ENCODE data around the gene CLEC2A.

The CLEC2A gene

GRCh38 chr12:9922429-9922828, 9.7 kb downstream of the CLEC2A start:
- no CpG with 5 or more reads among the region's 1 CpG for WGBS
- no peak overlapping the region for H3K4me3 ChIP-seq (ENCODE audit: insufficient read depth in 1 of 2, low read depth in 1 of 2, low read length in 2 of 2)
- H3K4me1 ChIP-seq (ENCODE audit: control insufficient read depth, insufficient read depth, low read depth, low read length) = no peaks in the 10 kb centered on the region
- no peak overlapping the region for H2BK120ac ChIP-seq (ENCODE audit: low read depth, low read length)
- no peak overlapping the region for H3K4me2 ChIP-seq (ENCODE audit: low read length, poor library complexity, severe bottlenecking)
- H4K8ac ChIP-seq (ENCODE audit: low read length) = no peak overlapping the region
- H4K91ac ChIP-seq (ENCODE audit: low read length) = no peak overlapping the region
- DNase-seq = no peak
- H2BK15ac ChIP-seq (ENCODE audit: low read depth, poor library complexity, severe bottlenecking) = no peak overlapping the region
- no peak overlapping the region for H2AK5ac ChIP-seq (ENCODE audit: low read length, severe bottlenecking)
- no peak overlapping the region for H2AFZ ChIP-seq (ENCODE audit: low read depth, low read length)
- H3K9ac ChIP-seq (ENCODE audit: low read length) = no peak overlapping the region
- H3K27ac ChIP-seq (ENCODE audit: low read length, poor library complexity, severe bottlenecking) = no peak overlapping the region
- H3K36me3 ChIP-seq (ENCODE audit: control insufficient read depth in 1 of 2, insufficient read depth in 2 of 2, low read depth in 1 of 2, low read length in 2 of 2) = no peaks in the 10 kb centered on the region
- no peaks in the 10 kb centered on the region for H3K27me3 ChIP-seq (ENCODE audit: control insufficient read depth in 1 of 2, insufficient read depth in 1 of 2, low read length in 2 of 2)
- H3K23ac ChIP-seq (ENCODE audit: low read length in 2 of 2) = no peak overlapping the region
- H2BK5ac ChIP-seq (ENCODE audit: low read depth, low read length, poor library complexity, severe bottlenecking) = no peak overlapping the region
- H3K4ac ChIP-seq (ENCODE audit: low read depth in 1 of 2, low read length in 2 of 2) = no peak overlapping the region
- H3K18ac ChIP-seq (ENCODE audit: low read depth in 1 of 2, low read length in 2 of 2) = no peak overlapping the region
- no peaks in the 10 kb centered on the region for H3K79me1 ChIP-seq (replicated peaks; ENCODE audit: low read length, poor library complexity, severe bottlenecking)
- no peak overlapping the region for H3K14ac ChIP-seq (ENCODE audit: low read length in 2 of 2)
- peaks cover 2% of the 10 kb centered on the region for H3K9me3 ChIP-seq (ENCODE audit: control insufficient read depth, low read length)
- H2BK12ac ChIP-seq (ENCODE audit: low read length in 2 of 2) = no peak overlapping the region

GRCh38 chr12:9920451-9920850, 11.7 kb downstream of the CLEC2A start:
- Histone ChIP-seq H2BK120ac (ENCODE audit: low read depth, low read length) (no peak overlapping the region), H3K36me3 (ENCODE audit: control insufficient read depth in 1 of 2, insufficient read depth in 2 of 2, low read depth in 1 of 2, low read length in 2 of 2) (no peaks in the 10 kb centered on the region), H3K9me3 (ENCODE audit: control insufficient read depth, low read length) (peaks cover 2% of the 10 kb centered on the region), H3K27ac (ENCODE audit: low read length, poor library complexity, severe bottlenecking) (no peak overlapping the region), H2AK5ac (ENCODE audit: low read length, severe bottlenecking) (no peak overlapping the region), H3K27me3 (ENCODE audit: control insufficient read depth in 1 of 2, insufficient read depth in 1 of 2, low read length in 2 of 2) (no peaks in the 10 kb centered on the region), H4K91ac (ENCODE audit: low read length) (no peak overlapping the region), H4K8ac (ENCODE audit: low read length) (no peak overlapping the region), H2BK5ac (ENCODE audit: low read depth, low read length, poor library complexity, severe bottlenecking) (no peak overlapping the region), H3K14ac (ENCODE audit: low read length in 2 of 2) (no peak overlapping the region), H3K23ac (ENCODE audit: low read length in 2 of 2) (no peak overlapping the region), H3K4me1 (ENCODE audit: control insufficient read depth, insufficient read depth, low read depth, low read length) (no peaks in the 10 kb centered on the region), H3K4me2 (ENCODE audit: low read length, poor library complexity, severe bottlenecking) (no peak overlapping the region), H3K4me3 (ENCODE audit: insufficient read depth in 1 of 2, low read depth in 1 of 2, low read length in 2 of 2) (no peak overlapping the region), H3K4ac (ENCODE audit: low read depth in 1 of 2, low read length in 2 of 2) (no peak overlapping the region), H2BK15ac (ENCODE audit: low read depth, poor library complexity, severe bottlenecking) (no peak overlapping the region), H2BK12ac (ENCODE audit: low read length in 2 of 2) (no peak overlapping the region), H3K9ac (ENCODE audit: low read length) (no peak overlapping the region), H3K79me1 (replicated peaks; ENCODE audit: low read length, poor library complexity, severe bottlenecking) (no peaks in the 10 kb centered on the region), H2AFZ (ENCODE audit: low read depth, low read length) (no peak overlapping the region), H3K18ac (ENCODE audit: low read depth in 1 of 2, low read length in 2 of 2) (no peak overlapping the region)
- no peak for DNase-seq
- WGBS = 87% methylated on average over 5 of the region's 10 CpGs

- Histone ChIP-seq H2AK5ac (ENCODE audit: low read length, severe bottlenecking) (no peak overlapping the region), H3K79me1 (replicated peaks; ENCODE audit: low read length, poor library complexity, severe bottlenecking) (no peaks in the 10 kb centered on the region), H3K36me3 (ENCODE audit: control insufficient read depth in 1 of 2, insufficient read depth in 2 of 2, low read depth in 1 of 2, low read length in 2 of 2) (no peaks in the 10 kb centered on the region), H3K27me3 (ENCODE audit: control insufficient read depth in 1 of 2, insufficient read depth in 1 of 2, low read length in 2 of 2) (no peaks in the 10 kb centered on the region), H2BK15ac (ENCODE audit: low read depth, poor library complexity, severe bottlenecking) (no peak overlapping the region), H3K4me1 (ENCODE audit: control insufficient read depth, insufficient read depth, low read depth, low read length) (no peaks in the 10 kb centered on the region), H3K4me2 (ENCODE audit: low read length, poor library complexity, severe bottlenecking) (no peak overlapping the region), H2AFZ (ENCODE audit: low read depth, low read length) (no peak overlapping the region), H2BK12ac (ENCODE audit: low read length in 2 of 2) (no peak overlapping the region), H2BK120ac (ENCODE audit: low read depth, low read length) (no peak overlapping the region), H3K9ac (ENCODE audit: low read length) (no peak overlapping the region), H3K27ac (ENCODE audit: low read length, poor library complexity, severe bottlenecking) (no peak overlapping the region), H3K14ac (ENCODE audit: low read length in 2 of 2) (no peak overlapping the region), H3K4me3 (ENCODE audit: insufficient read depth in 1 of 2, low read depth in 1 of 2, low read length in 2 of 2) (no peak overlapping the region), H4K8ac (ENCODE audit: low read length) (no peak overlapping the region), H3K4ac (ENCODE audit: low read depth in 1 of 2, low read length in 2 of 2) (no peak overlapping the region), H3K23ac (ENCODE audit: low read length in 2 of 2) (no peak overlapping the region), H3K18ac (ENCODE audit: low read depth in 1 of 2, low read length in 2 of 2) (no peak overlapping the region), H3K9me3 (ENCODE audit: control insufficient read depth, low read length) (peaks cover 2% of the 10 kb centered on the region), H4K91ac (ENCODE audit: low read length) (no peak overlapping the region), H2BK5ac (ENCODE audit: low read depth, low read length, poor library complexity, severe bottlenecking) (no peak overlapping the region)
- 79% methylated on average over 3 of the region's 3 CpGs for WGBS
- DNase-seq = no peak
Observed at GRCh38 chr12:9919443-9919842, 12.7 kb downstream of the CLEC2A start.

DNA sequence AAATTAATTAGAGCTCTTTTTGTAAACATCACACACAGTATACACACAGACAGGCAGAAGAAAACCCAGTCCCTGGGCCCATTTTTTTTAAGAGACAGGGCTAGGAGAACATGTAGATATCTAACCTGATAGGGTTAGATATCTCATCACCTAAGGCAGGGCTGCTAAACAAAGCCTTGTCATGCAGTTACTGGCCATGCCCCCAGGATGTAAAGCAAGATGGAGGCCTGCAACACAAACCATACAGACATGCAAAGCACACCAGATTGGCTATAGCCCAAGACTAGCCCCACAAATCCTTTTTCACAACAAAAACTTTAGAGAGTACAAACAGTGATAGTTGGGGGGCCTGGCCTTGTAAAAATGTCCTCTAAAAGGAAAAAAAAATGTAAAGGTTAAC, 20.5 kb downstream of the CLEC2A start:
- DNase-seq = no peak
- H3K23ac ChIP-seq (ENCODE audit: low read length in 2 of 2) = no peak overlapping the region
- peaks cover 34% of the 10 kb centered on the region for H3K9me3 ChIP-seq (ENCODE audit: control insufficient read depth, low read length)
- no peak overlapping the region for H3K14ac ChIP-seq (ENCODE audit: low read length in 2 of 2)
- H2BK15ac ChIP-seq (ENCODE audit: low read depth, poor library complexity, severe bottlenecking) = no peak overlapping the region
- H2BK5ac ChIP-seq (ENCODE audit: low read depth, low read length, poor library complexity, severe bottlenecking) = no peak overlapping the region
- no peaks in the 10 kb centered on the region for H3K27me3 ChIP-seq (ENCODE audit: control insufficient read depth in 1 of 2, insufficient read depth in 1 of 2, low read length in 2 of 2)
- H3K4me1 ChIP-seq (ENCODE audit: control insufficient read depth, insufficient read depth, low read depth, low read length) = no peaks in the 10 kb centered on the region
- H3K4me2 ChIP-seq (ENCODE audit: low read length, poor library complexity, severe bottlenecking) = no peak overlapping the region
- H3K27ac ChIP-seq (ENCODE audit: low read length, poor library complexity, severe bottlenecking) = no peak overlapping the region
- no peak overlapping the region for H2BK12ac ChIP-seq (ENCODE audit: low read length in 2 of 2)
- no peak overlapping the region for H4K91ac ChIP-seq (ENCODE audit: low read length)
- no peak overlapping the region for H3K4me3 ChIP-seq (ENCODE audit: insufficient read depth in 1 of 2, low read depth in 1 of 2, low read length in 2 of 2)
- H4K8ac ChIP-seq (ENCODE audit: low read length) = no peak overlapping the region
- no peaks in the 10 kb centered on the region for H3K79me1 ChIP-seq (replicated peaks; ENCODE audit: low read length, poor library complexity, severe bottlenecking)
- no peak overlapping the region for H3K4ac ChIP-seq (ENCODE audit: low read depth in 1 of 2, low read length in 2 of 2)
- no peak overlapping the region for H2AK5ac ChIP-seq (ENCODE audit: low read length, severe bottlenecking)
- no peak overlapping the region for H2BK120ac ChIP-seq (ENCODE audit: low read depth, low read length)
- no peak overlapping the region for H2AFZ ChIP-seq (ENCODE audit: low read depth, low read length)
- no peaks in the 10 kb centered on the region for H3K36me3 ChIP-seq (ENCODE audit: control insufficient read depth in 1 of 2, insufficient read depth in 2 of 2, low read depth in 1 of 2, low read length in 2 of 2)
- no peak overlapping the region for H3K9ac ChIP-seq (ENCODE audit: low read length)
- H3K18ac ChIP-seq (ENCODE audit: low read depth in 1 of 2, low read length in 2 of 2) = no peak overlapping the region
